Limb (tissue), 2 donors: ENCODE results near the gene ALG9.

Experiments
- DNase-seq, 2 donors: peaks; one replicate each; pipeline ENCODE4 v3.0.0-alpha.2; 2016; ENCODE audit errors: extremely low spot score in 2 of 2

ALG9 gene

GRCh38 chr11:111766834-111767142 is 104.6 kb downstream of the ALG9 start:
- DNase-seq = no peak

- peak; percentile 83 to 92 for DNase-seq
Observed at GRCh38 chr11:111765984-111766833, 105.2 kb downstream of the ALG9 start, which contains the start of gene PPP2R1B. Gene PPP2R1B (minus strand): TSS chr11:111766389. CDS start chr11:111766361, 28 bp downstream.

- no peak for DNase-seq
Observed at GRCh38 chr11:111765320-111765983, 105.9 kb downstream of the ALG9 start.

- DNase-seq = no peak
Observed at GRCh38 chr11:111764621-111765020, 106.8 kb downstream of the ALG9 start.

GRCh38 chr11:111762981-111763643 is 108.3 kb downstream of the ALG9 start:
- no peak for DNase-seq

- no peak for DNase-seq
Observed at GRCh38 chr11:111762526-111762925, 108.9 kb downstream of the ALG9 start.

- DNase-seq = no peak
Observed at GRCh38 chr11:111761036-111761435, 110.3 kb downstream of the ALG9 start.

GRCh38 chr11:111759778-111760407 is 111.5 kb downstream of the ALG9 start:
- no peak for DNase-seq

GRCh38 chr11:111759376-111759775 is 112.0 kb downstream of the ALG9 start:
- DNase-seq = no peak

GRCh38 chr11:111756097-111756496 is 115.3 kb downstream of the ALG9 start:
- DNase-seq = no peak

GRCh38 chr11:111749646-111750045 is 121.7 kb downstream of the ALG9 start:
- DNase-seq = no peak

GRCh38 chr11:111748035-111748804 is 123.2 kb downstream of the ALG9 start:
- DNase-seq = no peak

GRCh38 chr11:111745719-111746504 is 125.5 kb downstream of the ALG9 start:
- no peak for DNase-seq

- no peak for DNase-seq
Observed at GRCh38 chr11:111743700-111744099, 127.7 kb downstream of the ALG9 start.

GRCh38 chr11:111741751-111742150 is 129.6 kb downstream of the ALG9 start:
- no peak for DNase-seq

GRCh38 chr11:111739299-111739698 is 132.1 kb downstream of the ALG9 start:
- no peak for DNase-seq

- DNase-seq = peak in 1 of 2 donors; percentile 57
Observed at GRCh38 chr11:111737444-111738210, 133.8 kb downstream of the ALG9 start.

- no peak for DNase-seq
Observed at GRCh38 chr11:111736621-111737443, 134.5 kb downstream of the ALG9 start.
